Liver (tissue), 9 donors: ENCODE results near the gene ANKRD6. TPM values are rescaled to one million over a fixed set of nuclear protein-coding genes. Genes with fewer than 3 reads are reported as not detected.
A peak's percentile ranks its signal among the peaks of the same experiment; 100 is the strongest.

Experiments used
- DNase-seq: peaks from one replicate; pipeline ENCODE4 v3.0.0-alpha.2; 2017; ENCODE audit warnings: low spot score
- H3K27ac ChIP-seq, 2 donors: one replicate each; pipeline ENCODE4 v1.7.0; 2013; ENCODE audit warnings: inconsistent platforms in 2 of 2, low read length in 2 of 2, control low read depth in 1 of 2, low read depth in 1 of 2, mild to moderate bottlenecking in 1 of 2
- H3K27me3 ChIP-seq, 4 donors: one replicate each; pipeline versions ENCODE4 v1.6.1 to v1.7.0; 2013; ENCODE audit warnings: low read length in 3 of 4, inconsistent platforms in 1 of 4, mild to moderate bottlenecking in 1 of 4, moderate library complexity in 1 of 4; ENCODE audit not compliant: control insufficient read depth in 4 of 4, insufficient read depth in 4 of 4
- H3K36me3 ChIP-seq, 4 donors: one replicate each; pipeline versions ENCODE4 v1.6.1 to v1.7.0; 2013; ENCODE audit warnings: low read length in 3 of 4, mild to moderate bottlenecking in 3 of 4, low read depth in 1 of 4, moderate library complexity in 1 of 4; ENCODE audit not compliant: control insufficient read depth in 4 of 4, insufficient read depth in 3 of 4
- H3K4me1 ChIP-seq, 4 donors: one replicate each; pipeline versions ENCODE4 v1.6.1 to v1.7.0; 2013; ENCODE audit warnings: low read length in 3 of 4, mild to moderate bottlenecking in 3 of 4, moderate library complexity in 1 of 4; ENCODE audit not compliant: control insufficient read depth in 4 of 4, insufficient read depth in 4 of 4
- H3K4me3 ChIP-seq, 3 donors: one replicate each; pipeline versions ENCODE4 v1.6.1 to v1.7.0; 2013; ENCODE audit warnings: low read length in 3 of 3, control low read depth in 1 of 3, low read depth in 1 of 3, mild to moderate bottlenecking in 1 of 3
- H3K9ac ChIP-seq, 2 donors: one replicate each; pipeline ENCODE4 v1.7.0; 2013; ENCODE audit warnings: low read length in 2 of 2, mild to moderate bottlenecking in 2 of 2, moderate library complexity in 2 of 2, control low read depth in 1 of 2, low read depth in 1 of 2
- H3K9me3 ChIP-seq, 4 donors: one replicate each; pipeline versions ENCODE4 v1.6.1 to v1.7.0; 2013; ENCODE audit warnings: low read length in 3 of 4; ENCODE audit not compliant: control insufficient read depth in 4 of 4
- ATF3 ChIP-seq: IDR thresholded peaks from 2 replicates; pipeline ENCODE4 v1.6.1; 2016; ENCODE audit warnings: antibody characterized with exemption
- CTCF ChIP-seq: fragments of 150-350 bp; IDR thresholded peaks from 2 replicates; pipeline ENCODE4 v1.5.1; 2017; ENCODE audit warnings: improper control_type of control experiment, low read depth, low read length; ENCODE audit not compliant: missing input control
- EGR1 ChIP-seq, 2 donors: IDR thresholded peaks; 2 replicates each; pipeline ENCODE4 v1.6.1; 2016 to 2018; ENCODE audit warnings: antibody characterized with exemption in 2 of 2, low read depth in 2 of 2
- FOXA1 ChIP-seq: IDR thresholded peaks from 2 replicates; pipeline ENCODE4 v1.6.1; 2016; ENCODE audit warnings: antibody characterized with exemption
- FOXA2 ChIP-seq: IDR thresholded peaks from 2 replicates; pipeline ENCODE4 v1.6.1; 2016; ENCODE audit warnings: antibody characterized with exemption
- GABPA ChIP-seq, 2 donors: IDR thresholded peaks in 1 of 2; conservative IDR thresholded peaks in 1 of 2; 2 replicates each; pipeline ENCODE4 v1.6.1; 2016; ENCODE audit warnings: antibody characterized with exemption in 2 of 2, mild to moderate bottlenecking in 1 of 2, moderate library complexity in 1 of 2
- HNF4A ChIP-seq, 2 donors: conservative IDR thresholded peaks; 2 replicates each; pipeline ENCODE4 v1.6.1; 2016; ENCODE audit warnings: antibody characterized with exemption in 2 of 2, mild to moderate bottlenecking in 2 of 2
- HNF4G ChIP-seq: IDR thresholded peaks from 2 replicates; pipeline ENCODE4 v1.6.1; 2016; ENCODE audit warnings: antibody characterized with exemption
- JUND ChIP-seq, 2 donors: IDR thresholded peaks; 2 replicates each; pipeline ENCODE4 v1.6.1; 2016; ENCODE audit warnings: antibody characterized with exemption in 2 of 2
- MAX ChIP-seq: IDR thresholded peaks from 2 replicates; pipeline ENCODE4 v1.6.1; 2016; ENCODE audit warnings: antibody characterized with exemption
- NR2F2 ChIP-seq: IDR thresholded peaks from 2 replicates; pipeline ENCODE4 v1.6.1; 2016; ENCODE audit warnings: antibody characterized with exemption
- RAD21 ChIP-seq, 2 donors: IDR thresholded peaks; 2 replicates each; pipeline ENCODE4 v1.6.1; 2016; ENCODE audit warnings: antibody characterized with exemption in 2 of 2, mild to moderate bottlenecking in 2 of 2
- RXRA ChIP-seq, 2 donors: IDR thresholded peaks; 2 replicates each; pipeline ENCODE4 v1.6.1; 2017 to 2018; ENCODE audit warnings: antibody characterized with exemption in 2 of 2, mild to moderate bottlenecking in 1 of 2
- SP1 ChIP-seq: IDR thresholded peaks from 2 replicates; pipeline ENCODE4 v1.6.1; 2018; ENCODE audit warnings: antibody characterized with exemption, mild to moderate bottlenecking
- TAF1 ChIP-seq: conservative IDR thresholded peaks from 2 replicates; pipeline ENCODE4 v1.6.1; 2016; ENCODE audit warnings: antibody characterized with exemption, mild to moderate bottlenecking
- YY1 ChIP-seq: IDR thresholded peaks from 2 replicates; pipeline ENCODE4 v1.6.1; 2016; ENCODE audit warnings: antibody characterized with exemption, mild to moderate bottlenecking
- ZBTB33 ChIP-seq: IDR thresholded peaks from 2 replicates; pipeline ENCODE4 v1.6.1; 2016; ENCODE audit warnings: antibody characterized with exemption
- WGBS: extraction: QIAGEN DNeasy Blood & Tissue Kit; methylation state at CpG from one replicate; pipeline ENCODE4 v1.1.7; 2013; 5-methylcytosine and 5-hydroxymethylcytosine counted together
- polyA plus RNA-seq, 2 donors: library from polyadenylated mRNA; stranded (reverse) in 1 of 2; unstranded in 1 of 2; fragments of 200-250 nt in 1 of 2; fragments of >200 nt in 1 of 2; fragmentation: Nextera tagmentation in 1 of 2; extraction: Ambion mirVana in 1 of 2; gene quantifications; one replicate each; pipeline versions ENCODE4 v1.2.1 to v1.2.3, GENCODE V29; 2013 to 2015
- total RNA-seq, 2 donors: library from RNA; depleted of rRNA; stranded (reverse); fragments of >200 nt; gene quantifications; one replicate each; pipeline ENCODE4 v1.2.3, GENCODE V29; 2014
- donor health status: healthy.
- donor health status: healthy.
- donor health status: healthy.
- donor health status: healthy.
- donor health status: healthy.

ANKRD6 gene
- total and polyA plus RNA-seq, 4 donors, result 2.9 to 9.2 (median 3.8) TPM

GRCh38 chr6:89433252-89434149, 549 bp downstream of the ANKRD6 start:
- peak; percentile 10 to 13 for TF ChIP-seq RAD21 (IDR thresholded peaks at IDR 0.05)
- no peak for TF ChIP-seq ATF3
- DNase-seq, result no peak
- Histone ChIP-seq H3K9me3 (no peaks in the 10 kb centered on the region), H3K36me3 (no peaks in the 10 kb centered on the region), H3K4me1 (peaks cover 2 to 8% (median 4%) of the 10 kb centered on the region in 4 donors), H3K27me3 (no peaks in the 10 kb centered on the region), H3K4me3 (peak overlapping the region; percentile 64 to 94 (median 82)), H3K9ac (peak overlapping the region in 1 of 2 donors; percentile 80), H3K27ac (no peak overlapping the region)
- 2% methylated on average over 80 of the region's 80 CpGs for WGBS

GRCh38 chr6:89434150-89434499, 1.2 kb downstream of the ANKRD6 start:
- DNase-seq, result no peak
- Histone ChIP-seq H3K4me3 (peak overlapping the region in 2 of 3 donors; percentile 64 to 94), H3K9ac (peak overlapping the region in 1 of 2 donors; percentile 80), H3K4me1 (peaks cover 2 to 8% (median 4%) of the 10 kb centered on the region in 4 donors), H3K27ac (no peak overlapping the region), H3K36me3 (no peaks in the 10 kb centered on the region), H3K9me3 (no peaks in the 10 kb centered on the region), H3K27me3 (no peaks in the 10 kb centered on the region)
- 83% methylated on average over 3 of the region's 3 CpGs for WGBS
- TF ChIP-seq ATF3 (no peak), HNF4A (conservative IDR thresholded peaks at IDR 0.05) (no peak), SP1 (no peak), FOXA1 (no peak), HNF4G (no peak), TAF1 (no peak), ZBTB33 (no peak), YY1 (no peak), NR2F2 (no peak), EGR1 (IDR thresholded peaks at IDR 0.05; ENCODE audit: low read depth in 2 of 2) (no peak), RXRA (IDR thresholded peaks at IDR 0.05) (no peak), JUND (IDR thresholded peaks at IDR 0.05) (no peak), GABPA (IDR thresholded peaks at IDR 0.05 in 1 of 2, conservative IDR thresholded peaks at IDR 0.05 in 1 of 2) (no peak), RAD21 (IDR thresholded peaks at IDR 0.05) (no peak), CTCF (no peak), FOXA2 (no peak), MAX (no peak)
